Prostate gland (tissue), 2 donors: Measurements from ENCODE around the gene IGHMBP2. TPM values are rescaled to one million over a fixed set of nuclear protein-coding genes. Genes with fewer than 3 reads are reported as not detected.
"Not testable (repeated sequence)": the region's sequence is repeated elsewhere in the genome, so short reads cannot be mapped to it uniquely, and the experiment has no call there.

Source experiments
- DNase-seq: peaks from one replicate; pipeline ENCODE4 v3.0.0-alpha.2; 2019; ENCODE audit warnings: low spot score
- H3K27ac ChIP-seq, 2 donors: fragments of 200-600 bp; sonication (generic); 2 replicates each; pipeline ENCODE4 v1.5.1; 2017 to 2019
- H3K27me3 ChIP-seq: fragments of 200-600 bp; sonication (generic); replicated peaks from 2 replicates; pipeline ENCODE4 v1.5.1; 2019; ENCODE audit not compliant: insufficient read depth
- H3K36me3 ChIP-seq, 2 donors: fragments of 200-600 bp; sonication (generic); 1 replicate in 1 of 2; 2 replicates in 1 of 2; pipeline versions ENCODE4 v1.5.1 to v1.8.1; 2017 to 2019
- H3K4me1 ChIP-seq: fragments of 200-600 bp; sonication (generic); replicated peaks from 2 replicates; pipeline ENCODE4 v1.5.1; 2019
- H3K4me3 ChIP-seq, 2 donors: fragments of 200-600 bp; sonication (generic); 2 replicates each; pipeline ENCODE4 v1.5.1; 2017 to 2019
- H3K9me3 ChIP-seq: fragments of 200-600 bp; sonication (generic); 2 replicates; pipeline ENCODE4 v1.5.1; 2017
- CTCF ChIP-seq, 4 experiments: fragments of 200-600 bp in 2 of 4; fragments of 450-650 bp in 2 of 4; sonication (generic) in 2 of 4; IDR thresholded peaks; 1 replicate in 3 of 4; 2 replicates in 1 of 4; pipeline ENCODE4 v1.5.1; 2016 to 2019; ENCODE audit warnings: antibody characterized with exemption in 4 of 4, mild to moderate bottlenecking in 2 of 4, moderate library complexity in 2 of 4
- POLR2A ChIP-seq: fragments of 450-650 bp; IDR thresholded peaks from one replicate; pipeline ENCODE4 v1.6.1; 2016; ENCODE audit warnings: antibody characterized with exemption, mild to moderate bottlenecking
- POLR2AphosphoS5 ChIP-seq: sonication (generic); formaldehyde crosslinking; IDR thresholded peaks from one replicate; pipeline ENCODE4 v1.6.1; 2017; ENCODE audit warnings: antibody characterized with exemption
- WGBS: methylation state at CpG from one replicate; pipeline ENCODE4 v1.1.5; 2018; 5-methylcytosine and 5-hydroxymethylcytosine counted together
- intact Hi-C: fragments of 100-400 bp; cut with DNase I; formaldehyde crosslinking; loops from one replicate; pipeline ENCODE4 v1.14.2; 2022
- total RNA-seq, 2 donors: library from RNA; depleted of rRNA; stranded (reverse); fragments of >200 nt; gene quantifications; one replicate each; pipeline ENCODE4 v1.1.0, GENCODE V29; 2016

Gene IGHMBP2
- total RNA-seq, 2 donors from 2014 or later = 17.3 to 34.0 TPM

GRCh38 chr11:68878022-68878421, 25.7 kb upstream of the IGHMBP2 start:
- DNase-seq = no peak
- no peak overlapping the region for H3K4me3 ChIP-seq
- 83% methylated on average over 7 of the region's 7 CpGs for WGBS
- intact Hi-C loops = no loop called here
- TF ChIP-seq CTCF (IDR thresholded peaks at IDR 0.05) (no peak), POLR2A (no peak), POLR2AphosphoS5 (no peak)
- no peak overlapping the region for H3K27ac ChIP-seq
- H3K4me1 ChIP-seq = peaks cover 7% of the 10 kb centered on the region
- H3K36me3 ChIP-seq = no peaks in the 10 kb centered on the region
- no peaks in the 10 kb centered on the region for H3K9me3 ChIP-seq
- no peaks in the 10 kb centered on the region for H3K27me3 ChIP-seq

GRCh38 chr11:68880851-68881250, 22.8 kb upstream of the IGHMBP2 start:
- TF ChIP-seq POLR2A (no peak), POLR2AphosphoS5 (no peak), CTCF (IDR thresholded peaks at IDR 0.05) (no peak)
- Histone ChIP-seq H3K27ac (no peak overlapping the region), H3K9me3 (no peaks in the 10 kb centered on the region), H3K27me3 (no peaks in the 10 kb centered on the region), H3K4me1 (no peaks in the 10 kb centered on the region), H3K36me3 (no peaks in the 10 kb centered on the region), H3K4me3 (no peak overlapping the region)
- intact Hi-C loops = no loop called here
- WGBS = 85% methylated on average over 5 of the region's 5 CpGs
- no peak for DNase-seq

GRCh38 chr11:68881320-68881719, 22.4 kb upstream of the IGHMBP2 start:
- no peak overlapping the region for H3K27ac ChIP-seq
- intact Hi-C loops = no loop called here
- no peaks in the 10 kb centered on the region for H3K9me3 ChIP-seq
- no peak for TF ChIP-seq POLR2A
- no peak for TF ChIP-seq CTCF (IDR thresholded peaks at IDR 0.05)
- TF ChIP-seq POLR2AphosphoS5 = no peak
- no peaks in the 10 kb centered on the region for H3K36me3 ChIP-seq
- no peak overlapping the region for H3K4me3 ChIP-seq
- no peaks in the 10 kb centered on the region for H3K27me3 ChIP-seq
- 98% methylated on average over 2 of the region's 2 CpGs for WGBS
- DNase-seq = no peak
- no peaks in the 10 kb centered on the region for H3K4me1 ChIP-seq

GRCh38 chr11:68882391-68882790, 21.3 kb upstream of the IGHMBP2 start:
- Histone ChIP-seq H3K9me3 (no peaks in the 10 kb centered on the region), H3K36me3 (no peaks in the 10 kb centered on the region), H3K4me3 (no peak overlapping the region), H3K27ac (no peak overlapping the region), H3K27me3 (no peaks in the 10 kb centered on the region), H3K4me1 (no peaks in the 10 kb centered on the region)
- 89% methylated on average over 13 of the region's 13 CpGs for WGBS
- intact Hi-C loops = no loop called here
- no peak for DNase-seq
- TF ChIP-seq CTCF (IDR thresholded peaks at IDR 0.05) (no peak), POLR2AphosphoS5 (no peak), POLR2A (no peak)

- H3K9me3 ChIP-seq, intact Hi-C loops, DNase-seq, H3K27me3 ChIP-seq, H3K4me3 ChIP-seq, H3K4me1 ChIP-seq, H3K27ac ChIP-seq, H3K36me3 ChIP-seq: not testable (repeated sequence)
- 94% methylated on average over 15 of the region's 15 CpGs for WGBS
Observed at GRCh38 chr11:68884827-68885226, 18.9 kb upstream of the IGHMBP2 start.
